ENCODE data around the gene FBLN5.
A peak's percentile ranks its signal among the peaks of the same experiment; 100 is the strongest.
"Not testable (repeated sequence)": the region's sequence is repeated elsewhere in the genome, so short reads cannot be mapped to it uniquely, and the experiment has no call there.

FBLN5 gene

GRCh38 chr14:91882369-91882768, 65.1 kb downstream of the FBLN5 start:
- no peak for DNase-seq

GRCh38 chr14:91879196-91879595, 68.3 kb downstream of the FBLN5 start:
- DNase-seq = no peak

- DNase-seq = no peak
These were observed 69.2 kb downstream of the FBLN5 start for GRCh38 chr14:91878274-91878673.

- DNase-seq = no peak
These were observed 70.0 kb downstream of the FBLN5 start for GRCh38 chr14:91877376-91877915.

- no peak for DNase-seq
These were observed 71.0 kb downstream of the FBLN5 start for GRCh38 chr14:91876492-91876891.

GRCh38 chr14:91875525-91876286, 71.8 kb downstream of the FBLN5 start:
- no peak for DNase-seq

GRCh38 chr14:91873471-91874415, 73.8 kb downstream of the FBLN5 start:
- DNase-seq = no peak

- DNase-seq = peak; percentile 20 to 26
These were observed 74.7 kb downstream of the FBLN5 start for GRCh38 chr14:91872517-91873470.

GRCh38 chr14:91872011-91872501, 75.4 kb downstream of the FBLN5 start:
- peak in 1 of 2 donors; percentile 18 for DNase-seq

GRCh38 chr14:91871401-91871800, 76.1 kb downstream of the FBLN5 start:
- DNase-seq = not testable (repeated sequence)

GRCh38 chr14:91870890-91871289, 76.6 kb downstream of the FBLN5 start:
- DNase-seq = no peak

GRCh38 chr14:91870001-91870400, 77.5 kb downstream of the FBLN5 start:
- DNase-seq = no peak

GRCh38 chr14:91869556-91869955, 77.9 kb downstream of the FBLN5 start:
- no peak for DNase-seq

- no peak for DNase-seq
These were observed 80.0 kb downstream of the FBLN5 start, which contains the start of gene TC2N for GRCh38 chr14:91867316-91867988. TC2N (minus strand) TSS chr14:91867536; CDS start chr14:91813769, 53,767 bp downstream.

- DNase-seq = no peak
These were observed 80.8 kb downstream of the FBLN5 start for GRCh38 chr14:91866511-91867295.

- DNase-seq = no peak
These were observed 81.4 kb downstream of the FBLN5 start for GRCh38 chr14:91866061-91866460.

- DNase-seq = no peak
These were observed 85.1 kb downstream of the FBLN5 start for GRCh38 chr14:91862417-91862816.

GRCh38 chr14:91861091-91861490, 86.4 kb downstream of the FBLN5 start:
- no peak for DNase-seq

- DNase-seq = no peak
These were observed 87.3 kb downstream of the FBLN5 start for GRCh38 chr14:91860238-91860637.

- DNase-seq = peak; percentile 20 to 25
These were observed 88.8 kb downstream of the FBLN5 start for GRCh38 chr14:91858536-91859275.

All from inflammatory macrophage treated with lipopolysaccharide for 1 hour (primary cell).